Gastrocnemius medialis (tissue), 4 donors: ENCODE measurements around the gene FEM1B. TPM values are rescaled to one million over a fixed set of nuclear protein-coding genes. Genes with fewer than 3 reads are reported as not detected.

Experiments
- ATAC-seq, 2 donors: fragments of 150-250 bp; one replicate each; pipeline ENCODE4 v1.9.1; 2016
- DNase-seq, 2 donors: peaks; one replicate each; pipeline ENCODE4 v3.0.0-alpha.2; 2019
- H3K27ac ChIP-seq, 4 donors: fragments of 200-600 bp; sonication (generic); 1 replicate in 1 of 4; 2 replicates in 3 of 4; pipeline ENCODE4 v1.5.1; 2016 to 2018; ENCODE audit warnings: mild to moderate bottlenecking in 2 of 4, moderate library complexity in 1 of 4
- H3K27me3 ChIP-seq, 3 donors: fragments of 200-600 bp; sonication (generic) in 2 of 3; 1 replicate in 1 of 3; 2 replicates in 2 of 3; pipeline versions ENCODE4 v1.5.1 to v1.6.0; 2016 to 2019; ENCODE audit warnings: mild to moderate bottlenecking in 1 of 3, moderate library complexity in 1 of 3
- H3K36me3 ChIP-seq, 2 donors: fragments of 200-600 bp; sonication (generic) in 1 of 2; one replicate each; pipeline ENCODE4 v1.5.1; 2017 to 2018
- H3K4me1 ChIP-seq, 2 donors: fragments of 200-600 bp; sonication (generic) in 1 of 2; one replicate each; pipeline ENCODE4 v1.5.1; 2016 to 2017; ENCODE audit warnings: mild to moderate bottlenecking in 2 of 2
- H3K4me3 ChIP-seq, 4 donors: fragments of 200-600 bp; sonication (generic) in 3 of 4; 1 replicate in 1 of 4; 2 replicates in 3 of 4; pipeline ENCODE4 v1.5.1; 2016 to 2019; ENCODE audit warnings: mild to moderate bottlenecking in 2 of 4
- H3K9me3 ChIP-seq, 3 donors: fragments of 200-600 bp; sonication (generic) in 2 of 3; 1 replicate in 1 of 3; 2 replicates in 2 of 3; pipeline ENCODE4 v1.5.1; 2016 to 2019
- CTCF ChIP-seq, 5 experiments: fragments of 450-650 bp in 3 of 5; fragments of 200-600 bp in 2 of 5; sonication (generic) in 2 of 5; IDR thresholded peaks in 4 of 5; conservative IDR thresholded peaks in 1 of 5; 1 replicate in 4 of 5; 2 replicates in 1 of 5; pipeline ENCODE4 v1.5.1; 2016 to 2019; ENCODE audit warnings: antibody characterized with exemption in 5 of 5, mild to moderate bottlenecking in 3 of 5, moderate library complexity in 3 of 5
- POLR2A ChIP-seq, 2 donors: fragments of 450-650 bp; IDR thresholded peaks; one replicate each; pipeline ENCODE4 v1.6.1; 2017; ENCODE audit warnings: antibody characterized with exemption in 2 of 2, mild to moderate bottlenecking in 2 of 2, moderate library complexity in 2 of 2
- in situ Hi-C, 4 donors: fragments of 200-750 bp; cut with MboI; loops; one replicate each; pipeline versions ENCODE4 v1.15.0 to v1.8.0; 2017; ENCODE audit warnings: low sequenced_read_pairs in 4 of 4
- intact Hi-C: fragments of 100-400 bp; cut with DNase I; formaldehyde crosslinking; loops from one replicate; pipeline ENCODE4 v1.15.1; 2023; ENCODE audit warnings: low total_unique reads
- total RNA-seq, 4 donors: library from RNA; depleted of rRNA; stranded (reverse); fragments of >200 nt; gene quantifications; one replicate each; pipeline versions ENCODE4 v1.1.0 to v1.2.3, GENCODE V29; 2016

The FEM1B gene
- total RNA-seq, 4 donors from 2014 or later, result 80.8 to 158 (median 124) TPM

GRCh38 chr15:68295014-68295805 lies 17.7 kb downstream of the FEM1B start:
- H3K36me3 ChIP-seq, result peaks cover 0 to 23% of the 10 kb centered on the region in 2 donors
- ATAC-seq, result no peak
- no peaks in the 10 kb centered on the region for H3K9me3 ChIP-seq
- intact Hi-C loops, result no loop called here
- no peak overlapping the region for H3K4me3 ChIP-seq
- no peaks in the 10 kb centered on the region for H3K27me3 ChIP-seq
- in situ Hi-C loops, result no loop called here
- TF ChIP-seq POLR2A (IDR thresholded peaks at IDR 0.05) (no peak), CTCF (IDR thresholded peaks at IDR 0.05 in 4 of 5, conservative IDR thresholded peaks at IDR 0.05 in 1 of 5) (no peak)
- peak overlapping the region; percentile 97 to 100 (median 99) for H3K27ac ChIP-seq
- no peak for DNase-seq
- H3K4me1 ChIP-seq, result peaks cover 76 to 78% of the 10 kb centered on the region in 2 donors

GRCh38 chr15:68298336-68298735 lies 20.8 kb downstream of the FEM1B start:
- DNase-seq (no peak), ATAC-seq (no peak)
- H3K4me1 ChIP-seq, result peaks cover 48 to 50% of the 10 kb centered on the region in 2 donors
- in situ Hi-C loops (no loop called here), intact Hi-C loops (no loop called here)
- no peaks in the 10 kb centered on the region for H3K9me3 ChIP-seq
- H3K4me3 ChIP-seq, result peak overlapping the region in 1 of 4 donors; percentile 44
- peaks cover 0 to 5% of the 10 kb centered on the region in 2 donors for H3K36me3 ChIP-seq
- TF ChIP-seq CTCF (IDR thresholded peaks at IDR 0.05 in 4 of 5, conservative IDR thresholded peaks at IDR 0.05 in 1 of 5) (no peak), POLR2A (IDR thresholded peaks at IDR 0.05) (no peak)
- H3K27ac ChIP-seq, result peak overlapping the region; percentile 65 to 82 (median 76)
- H3K27me3 ChIP-seq, result no peaks in the 10 kb centered on the region

- no peak for DNase-seq
- H3K27ac ChIP-seq, result peak overlapping the region; percentile 65 to 82 (median 76)
- H3K27me3 ChIP-seq, result no peaks in the 10 kb centered on the region
- no peak for TF ChIP-seq CTCF (IDR thresholded peaks at IDR 0.05 in 4 of 5, conservative IDR thresholded peaks at IDR 0.05 in 1 of 5)
- TF ChIP-seq POLR2A (IDR thresholded peaks at IDR 0.05), result no peak
- H3K36me3 ChIP-seq, result peaks cover 0 to 5% of the 10 kb centered on the region in 2 donors
- peaks cover 43 to 44% of the 10 kb centered on the region in 2 donors for H3K4me1 ChIP-seq
- intact Hi-C loops (no loop called here), in situ Hi-C loops (no loop called here)
- ATAC-seq, result peak; percentile 75 to 93
- H3K4me3 ChIP-seq, result peak overlapping the region; percentile 26 to 44 (median 38)
- H3K9me3 ChIP-seq, result no peaks in the 10 kb centered on the region
Observed at GRCh38 chr15:68298882-68299381, 21.4 kb downstream of the FEM1B start.

GRCh38 chr15:68299436-68299835 lies 21.9 kb downstream of the FEM1B start:
- Histone ChIP-seq H3K4me1 (peaks cover 41 to 42% of the 10 kb centered on the region in 2 donors), H3K9me3 (no peaks in the 10 kb centered on the region), H3K4me3 (peak overlapping the region; percentile 26 to 44 (median 32)), H3K27me3 (no peaks in the 10 kb centered on the region), H3K36me3 (peaks cover 0 to 5% of the 10 kb centered on the region in 2 donors), H3K27ac (peak overlapping the region; percentile 65 to 82 (median 76))
- intact Hi-C loops (no loop called here), in situ Hi-C loops (no loop called here)
- TF ChIP-seq CTCF (IDR thresholded peaks at IDR 0.05 in 4 of 5, conservative IDR thresholded peaks at IDR 0.05 in 1 of 5), result no peak
- TF ChIP-seq POLR2A (IDR thresholded peaks at IDR 0.05), result no peak
- ATAC-seq, result no peak
- DNase-seq, result no peak
